GM12865 (cell line): ENCODE measurements around the gene TASP1.
A peak's percentile ranks its signal among the peaks of the same experiment; 100 is the strongest.

Experiments used
- DNase-seq: peaks from one replicate; pipeline ENCODE4 v3.0.0; 2010; ENCODE audit warnings: low read depth
- H3K4me3 ChIP-seq: 2 replicates; pipeline ENCODE4 v1.5.1; 2011; ENCODE audit warnings: mild to moderate bottlenecking, low read depth, low read length, control low read depth
- CTCF ChIP-seq: IDR thresholded peaks from 2 replicates; pipeline ENCODE4 v1.5.1; 2011; ENCODE audit warnings: low read length, control low read depth, low read depth, inconsistent platforms; ENCODE audit not compliant: insufficient read depth; ENCODE audit errors: missing control alignments

TASP1 gene

GRCh38 chr20:13353261-13353945 is 285.3 kb downstream of the TASP1 start:
- TF ChIP-seq CTCF: no peak
- no peak overlapping the region for H3K4me3 ChIP-seq
- no peak for DNase-seq

- no peak for DNase-seq
- TF ChIP-seq CTCF: no peak
- H3K4me3 ChIP-seq: no peak overlapping the region
These were observed 289.5 kb downstream of the TASP1 start for GRCh38 chr20:13349235-13349604.

- no peak for DNase-seq
- TF ChIP-seq CTCF: no peak
- H3K4me3 ChIP-seq: no peak overlapping the region
These were observed 290.2 kb downstream of the TASP1 start for GRCh38 chr20:13348311-13349234.

DNA sequence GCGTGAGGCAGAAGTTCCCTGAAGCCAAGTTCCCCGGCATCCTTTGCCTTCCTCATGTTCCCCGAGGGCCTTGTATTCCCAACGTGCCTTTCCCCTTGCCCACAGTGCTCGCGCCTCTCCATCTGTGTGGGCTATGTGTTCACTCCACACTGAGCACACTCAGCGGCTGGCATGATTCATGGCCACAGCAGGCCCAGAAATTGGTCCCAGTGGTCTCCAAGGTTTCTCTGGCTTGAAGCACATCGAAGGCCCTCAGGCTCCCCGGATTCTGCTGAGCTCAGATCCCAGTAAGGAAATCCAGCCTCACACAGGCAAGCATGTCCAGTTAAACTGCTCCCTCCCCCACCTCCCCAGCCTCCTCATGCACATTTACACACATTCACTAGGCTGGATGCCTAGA is 294.1 kb downstream of the TASP1 start:
- no peak for TF ChIP-seq CTCF
- no peak for DNase-seq
- no peak overlapping the region for H3K4me3 ChIP-seq

DNA sequence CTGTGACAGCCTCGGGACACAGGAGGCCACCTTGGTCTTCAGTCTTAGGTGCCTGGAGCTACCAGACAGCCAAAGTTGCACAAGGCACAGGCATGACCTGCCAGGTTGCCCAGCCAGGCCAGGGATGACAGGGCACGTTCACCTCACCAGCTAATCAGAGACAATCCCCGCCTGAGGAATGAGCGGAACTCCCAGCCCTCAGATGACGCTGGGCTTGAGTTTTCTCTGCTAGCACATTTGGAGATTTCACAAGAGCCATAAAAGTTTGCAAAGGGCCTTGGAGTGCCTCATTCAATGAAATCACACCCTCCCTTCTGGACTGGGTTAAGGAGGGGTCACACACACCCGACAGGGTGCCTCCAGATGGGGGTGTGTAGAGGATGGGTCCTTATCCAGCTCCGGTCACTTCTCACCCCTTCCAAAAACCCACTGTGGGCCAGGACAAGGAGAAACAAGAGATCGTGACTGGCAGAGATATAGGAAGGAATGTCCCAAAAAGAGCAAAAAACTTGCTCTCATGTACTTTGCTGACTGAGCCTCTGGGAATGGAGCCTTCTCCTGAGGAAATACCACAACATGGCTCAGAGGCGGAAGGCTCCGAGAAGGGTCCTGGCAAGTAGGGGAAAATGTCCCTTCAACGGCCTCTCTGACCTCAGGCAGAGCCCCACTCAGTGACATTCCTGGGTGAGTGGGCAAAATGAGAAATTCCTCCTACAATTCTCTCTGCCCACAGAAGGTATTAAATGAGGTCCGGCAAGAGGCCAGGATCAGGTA is 296.1 kb downstream of the TASP1 start:
- no peak overlapping the region for H3K4me3 ChIP-seq
- DNase-seq: no peak
- TF ChIP-seq CTCF: no peak

DNA sequence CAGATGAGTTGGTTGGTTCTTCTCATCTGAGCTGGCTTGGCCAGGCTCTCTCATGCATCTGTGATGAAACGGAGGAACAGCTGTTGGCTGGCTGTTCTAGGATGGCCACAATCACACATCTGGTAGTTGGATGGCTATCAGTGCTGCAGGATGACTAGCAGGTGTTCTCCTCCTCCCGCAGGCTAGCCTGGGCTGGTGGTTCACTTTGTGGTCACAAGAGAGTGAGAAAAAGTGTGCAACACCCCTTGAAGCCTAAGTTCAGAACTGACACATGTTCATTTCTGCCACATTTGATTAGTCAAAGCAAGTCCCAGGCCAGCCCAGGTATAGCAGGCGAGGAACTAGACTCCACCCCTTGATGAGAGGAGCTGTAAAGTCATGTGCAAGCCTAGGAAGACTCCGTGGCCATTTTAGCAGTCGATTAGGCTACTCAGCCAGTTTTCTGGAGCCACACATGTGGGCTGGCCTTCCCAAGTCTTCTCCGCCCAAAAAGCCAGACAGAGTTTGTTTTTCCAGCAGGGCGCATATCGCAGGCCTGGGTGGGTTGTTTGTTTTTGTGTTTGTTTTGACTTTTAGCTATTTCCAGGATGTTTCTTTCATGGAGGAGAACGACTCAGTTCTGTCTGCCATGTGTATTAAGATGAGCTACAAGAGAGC is 296.9 kb downstream of the TASP1 start:
- peak; percentile 40 for DNase-seq
- TF ChIP-seq CTCF: no peak
- H3K4me3 ChIP-seq: no peak overlapping the region
